Epithelial cell of proximal tubule (primary cell): ENCODE data around the gene CADM4. TPM values are rescaled to one million over a fixed set of nuclear protein-coding genes. Genes with fewer than 3 reads are reported as not detected.

Source experiments
- DNase-seq: peaks from one replicate; pipeline ENCODE4 v3.0.0-alpha.2; 2011; ENCODE audit warnings: low read depth
- H3K4me3 ChIP-seq: 2 replicates; pipeline ENCODE4 v1.5.1; 2011; ENCODE audit warnings: low read depth, mild to moderate bottlenecking, low read length
- total RNA-seq: library from RNA; depleted of rRNA; stranded (reverse); fragments of >200 nt; gene quantifications from 2 replicates; pipeline ENCODE4 v1.2.3, GENCODE V29; 2015
- TF ChIP-seq, protein P1 (sequence below): conservative IDR thresholded peaks from 2 replicates; pipeline ENCODE4 v1.5.1; 2012; ENCODE audit warnings: low read depth, mild to moderate bottlenecking, low read length

The CADM4 gene
- total RNA-seq, 1 donor from 2014 or later: 16.4 TPM

DNA sequence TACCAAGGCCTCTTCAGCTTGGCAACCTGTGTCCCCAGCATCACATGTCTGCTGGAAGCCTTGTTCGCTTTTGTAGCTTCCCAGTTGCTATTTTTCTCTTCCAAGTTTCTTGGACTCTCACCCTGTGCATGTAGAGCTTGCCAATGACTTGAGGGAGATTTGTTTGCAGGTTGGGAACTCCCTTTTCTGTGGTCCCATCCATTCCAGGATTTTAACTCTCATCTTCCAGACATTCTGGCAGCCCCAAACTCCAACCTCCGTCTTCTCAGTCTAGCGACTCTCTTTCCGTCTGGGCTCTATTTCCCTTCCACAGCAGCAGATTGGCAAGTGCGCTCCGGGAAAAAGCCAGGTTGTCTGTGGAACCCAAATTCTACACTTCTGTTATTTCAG lies 21.3 kb upstream of the CADM4 start:
- H3K4me3 ChIP-seq: no peak overlapping the region
- TF ChIP-seq, protein P1, sequence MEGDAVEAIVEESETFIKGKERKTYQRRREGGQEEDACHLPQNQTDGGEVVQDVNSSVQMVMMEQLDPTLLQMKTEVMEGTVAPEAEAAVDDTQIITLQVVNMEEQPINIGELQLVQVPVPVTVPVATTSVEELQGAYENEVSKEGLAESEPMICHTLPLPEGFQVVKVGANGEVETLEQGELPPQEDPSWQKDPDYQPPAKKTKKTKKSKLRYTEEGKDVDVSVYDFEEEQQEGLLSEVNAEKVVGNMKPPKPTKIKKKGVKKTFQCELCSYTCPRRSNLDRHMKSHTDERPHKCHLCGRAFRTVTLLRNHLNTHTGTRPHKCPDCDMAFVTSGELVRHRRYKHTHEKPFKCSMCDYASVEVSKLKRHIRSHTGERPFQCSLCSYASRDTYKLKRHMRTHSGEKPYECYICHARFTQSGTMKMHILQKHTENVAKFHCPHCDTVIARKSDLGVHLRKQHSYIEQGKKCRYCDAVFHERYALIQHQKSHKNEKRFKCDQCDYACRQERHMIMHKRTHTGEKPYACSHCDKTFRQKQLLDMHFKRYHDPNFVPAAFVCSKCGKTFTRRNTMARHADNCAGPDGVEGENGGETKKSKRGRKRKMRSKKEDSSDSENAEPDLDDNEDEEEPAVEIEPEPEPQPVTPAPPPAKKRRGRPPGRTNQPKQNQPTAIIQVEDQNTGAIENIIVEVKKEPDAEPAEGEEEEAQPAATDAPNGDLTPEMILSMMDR: no peak
- DNase-seq: no peak

DNA sequence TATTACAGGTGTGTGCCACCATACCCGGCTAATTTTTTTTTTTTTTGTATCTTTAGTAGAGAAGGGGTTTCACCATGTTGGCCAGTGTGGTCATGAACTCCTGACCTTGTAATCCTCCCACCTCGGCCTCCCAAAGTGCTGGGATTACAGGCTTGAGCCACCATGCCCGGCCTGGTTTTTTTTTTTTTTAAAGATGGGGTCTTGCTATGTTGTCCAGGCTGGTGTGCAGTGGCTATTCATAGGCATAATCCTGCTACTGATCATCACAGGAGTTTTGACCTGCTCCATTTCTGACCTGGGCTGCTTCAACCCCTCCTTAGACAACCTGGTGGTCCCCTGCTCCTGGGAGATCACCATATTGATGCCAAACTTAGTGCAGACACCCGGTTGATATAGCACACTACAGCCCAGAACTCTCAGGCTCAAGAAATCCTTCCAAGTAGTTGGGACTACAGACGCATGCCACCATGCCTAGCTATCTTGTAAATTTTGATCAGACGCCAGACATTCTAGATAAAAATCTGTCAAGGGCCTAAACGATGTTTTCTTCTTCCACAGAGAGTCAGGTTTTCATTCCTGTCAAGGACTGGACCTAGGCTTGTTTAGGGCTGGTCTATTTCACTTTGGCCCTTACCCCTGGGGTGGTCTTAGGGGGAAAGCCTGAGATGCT lies 20.8 kb upstream of the CADM4 start:
- DNase-seq: no peak
- TF ChIP-seq, protein P1: no peak
- no peak overlapping the region for H3K4me3 ChIP-seq

DNA sequence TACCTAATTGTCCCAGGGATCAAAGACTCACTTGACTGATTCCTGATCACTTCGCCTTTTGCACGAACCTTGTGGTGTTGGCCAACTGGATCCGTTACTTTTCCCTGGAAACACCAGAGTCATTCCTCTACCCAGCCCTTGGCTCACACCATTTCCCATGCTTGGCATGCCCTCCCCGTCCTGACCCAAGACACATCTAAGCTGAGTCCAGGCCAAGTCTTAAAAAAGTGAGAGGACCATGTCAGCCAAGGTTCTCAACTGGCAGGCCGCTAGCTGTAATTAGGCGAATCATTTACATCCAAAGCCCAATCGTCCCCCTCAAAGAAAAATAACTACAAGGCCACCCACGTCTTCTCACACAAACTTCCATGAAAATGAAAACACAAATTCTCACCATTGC lies 18.8 kb upstream of the CADM4 start:
- TF ChIP-seq, protein P1: no peak
- DNase-seq: no peak
- H3K4me3 ChIP-seq: no peak overlapping the region

DNA sequence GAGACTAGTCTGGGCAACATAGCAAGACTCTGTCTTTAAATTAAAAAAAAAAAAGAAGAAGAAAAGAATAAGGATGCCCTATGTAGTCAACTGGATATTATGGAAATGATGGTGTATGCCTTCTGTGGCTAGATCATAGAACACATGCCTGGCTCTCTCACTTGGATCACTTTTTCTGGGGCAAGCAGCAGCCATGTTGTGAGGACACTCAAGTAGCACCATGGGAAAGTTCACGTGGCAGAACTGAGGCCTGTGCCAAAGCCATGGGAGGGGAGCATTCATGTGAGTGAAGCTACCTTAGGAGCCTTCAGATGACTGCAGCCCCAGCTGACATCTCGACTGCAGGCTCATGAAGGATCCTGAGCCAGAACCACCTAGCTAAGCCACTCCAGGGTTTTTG lies 18.4 kb upstream of the CADM4 start:
- TF ChIP-seq, protein P1: no peak
- DNase-seq: no peak

DNA sequence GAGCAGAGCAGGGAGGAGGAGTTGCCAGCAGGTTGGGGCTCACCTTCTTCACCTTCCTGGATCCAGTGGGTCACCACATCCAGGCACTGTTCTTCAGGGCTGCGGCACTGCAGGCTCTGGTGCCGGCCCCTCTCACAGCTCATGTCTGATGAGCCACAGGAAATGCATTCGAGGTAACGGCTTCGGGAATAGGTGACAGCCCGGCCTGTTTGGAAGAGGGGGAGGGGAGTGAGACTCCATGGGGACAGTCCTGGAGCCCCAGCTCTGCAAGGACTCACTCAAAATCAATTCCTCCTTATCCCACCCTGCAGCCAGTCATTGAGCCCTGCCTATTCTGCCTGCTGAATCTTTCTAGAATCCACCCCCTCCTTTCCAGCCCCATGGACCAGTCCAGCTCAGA lies 16.8 kb upstream of the CADM4 start:
- TF ChIP-seq, protein P1: no peak
- no peak for DNase-seq
- H3K4me3 ChIP-seq: no peak overlapping the region

More for the DNA sequence above, 18.4 kb upstream of the CADM4 start:
- H3K4me3 ChIP-seq: no peak overlapping the region

DNA sequence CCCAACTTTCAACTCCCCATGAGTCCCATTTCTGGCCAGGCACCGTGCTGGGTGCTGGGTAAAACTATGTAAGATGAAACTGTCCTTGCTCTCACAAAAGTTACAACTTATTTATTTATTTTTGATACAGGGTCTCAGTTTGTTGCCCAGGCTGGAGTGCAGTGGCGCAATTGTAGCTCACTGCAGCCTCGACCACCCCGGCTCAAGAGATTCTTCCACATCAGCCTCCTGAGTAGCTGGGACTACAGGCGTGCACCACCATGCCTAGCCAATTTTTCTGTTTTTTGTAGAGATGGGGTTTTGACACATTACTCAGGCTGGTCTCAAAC lies 12.9 kb upstream of the CADM4 start:
- TF ChIP-seq, protein P1: no peak
- DNase-seq: no peak
- no peak overlapping the region for H3K4me3 ChIP-seq
